Left ventricle myocardium superior (tissue), 1 donor: ENCODE data around the gene SINHCAF. TPM values are rescaled to one million over a fixed set of nuclear protein-coding genes. Genes with fewer than 3 reads are reported as not detected.

ENCODE experiments used
- ATAC-seq: fragments of 200-7000 bp; cut with Tn5 transposase; one replicate; pipeline ENCODE4 v1.9.1; 2020; ENCODE audit warnings: mild to moderate bottlenecking, moderate library complexity
- DNase-seq: peaks from one replicate; pipeline ENCODE4 v3.0.0-alpha.2; 2020
- intact Hi-C: fragments of 100-400 bp; cut with micrococcal nuclease; formaldehyde crosslinking; loops from one replicate; pipeline ENCODE4 v1.11.0; 2022
- total RNA-seq: library from RNA; stranded (reverse); fragmentation: NEBNext Ultra II Directional; extraction: Animal tissue kit (Norgen Biotek cat#: 25700); gene quantifications from one replicate; pipeline ENCODE4 v1.2.1, GENCODE V29; 2021
- donor health status: DM: no; HTN: yes; CAD: no; lungs with severe emphysema.

Gene SINHCAF
- total RNA-seq, 1 donor from 2014 or later: 12.9 TPM

- no peak for DNase-seq
- intact Hi-C loops: no loop called here
- no peak for ATAC-seq
Observed at GRCh38 chr12:31339831-31340622, 14.1 kb upstream of the SINHCAF start.

GRCh38 chr12:31337952-31338351 lies 12.0 kb upstream of the SINHCAF start:
- intact Hi-C loops: no loop called here

GRCh38 chr12:31331242-31331641 lies 5.3 kb upstream of the SINHCAF start:
- ATAC-seq (no peak), DNase-seq (no peak)
- intact Hi-C loops: no loop called here

More at GRCh38 chr12:31337952-31338351, 12.0 kb upstream of the SINHCAF start:
- DNase-seq (no peak), ATAC-seq (no peak)

- intact Hi-C loops: no loop called here
- DNase-seq (no peak), ATAC-seq (no peak)
Observed at GRCh38 chr12:31326736-31327659, 1.0 kb upstream of the SINHCAF start.

GRCh38 chr12:31325524-31325875 lies 450 bp downstream of the SINHCAF start:
- DNase-seq: no peak
- intact Hi-C loops: no loop called here
- peak; percentile 18 for ATAC-seq

GRCh38 chr12:31324845-31325523 lies 966 bp downstream of the SINHCAF start:
- peak; percentile 42 for ATAC-seq
- intact Hi-C loops: no loop called here
- DNase-seq: peak; percentile 66

GRCh38 chr12:31324116-31324844 lies 1.7 kb downstream of the SINHCAF start:
- intact Hi-C loops: no loop called here
- ATAC-seq (peak; percentile 39), DNase-seq (peak; percentile 77)

GRCh38 chr12:31323391-31324115 lies 2.4 kb downstream of the SINHCAF start:
- DNase-seq: no peak
- intact Hi-C loops: no loop called here
- no peak for ATAC-seq

GRCh38 chr12:31322801-31323207 lies 3.1 kb downstream of the SINHCAF start:
- ATAC-seq (no peak), DNase-seq (no peak)
- intact Hi-C loops: no loop called here

GRCh38 chr12:31321897-31322228 lies 4.1 kb downstream of the SINHCAF start:
- no peak for DNase-seq
- no peak for ATAC-seq
- intact Hi-C loops: no loop called here

GRCh38 chr12:31321186-31321896 lies 4.6 kb downstream of the SINHCAF start:
- intact Hi-C loops: no loop called here
- no peak for DNase-seq
- no peak for ATAC-seq

GRCh38 chr12:31318657-31319269 lies 7.2 kb downstream of the SINHCAF start:
- DNase-seq: no peak
- ATAC-seq: no peak
- intact Hi-C loops: no loop called here

- ATAC-seq (peak; percentile 30), DNase-seq (no peak)
- intact Hi-C loops: no loop called here
Observed at GRCh38 chr12:31317471-31318395, 8.2 kb downstream of the SINHCAF start.

- intact Hi-C loops: no loop called here
- ATAC-seq: no peak
- no peak for DNase-seq
Observed at GRCh38 chr12:31316891-31317290, 9.1 kb downstream of the SINHCAF start.

- intact Hi-C loops: no loop called here
- no peak for ATAC-seq
- no peak for DNase-seq
Observed at GRCh38 chr12:31315784-31316465, 10.0 kb downstream of the SINHCAF start.
